Measurements from ENCODE around the gene NME7.
"Not testable (repeated sequence)": the region's sequence is repeated elsewhere in the genome, so short reads cannot be mapped to it uniquely, and the experiment has no call there.

Gene NME7

DNA sequence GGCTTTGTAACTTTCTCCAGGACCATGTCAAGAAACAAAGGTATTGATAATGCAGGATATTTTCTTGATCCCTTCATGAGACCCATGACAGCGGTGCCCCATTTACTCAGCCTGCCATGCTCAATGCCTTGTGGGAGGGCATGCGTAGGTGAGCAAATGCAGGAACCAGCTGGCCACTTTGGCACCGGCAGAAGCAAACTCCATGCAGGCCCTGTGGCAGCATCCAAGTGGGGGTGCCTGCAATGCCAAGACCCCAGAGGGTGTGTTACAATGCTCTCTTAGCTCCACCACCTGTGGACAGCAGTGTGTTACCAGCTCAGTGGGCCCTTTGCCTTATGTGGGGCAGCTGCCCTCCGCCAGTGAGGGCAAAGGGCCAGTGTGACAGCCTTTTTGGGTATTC is 153.0 kb downstream of the NME7 start:
- no peak for DNase-seq

DNA sequence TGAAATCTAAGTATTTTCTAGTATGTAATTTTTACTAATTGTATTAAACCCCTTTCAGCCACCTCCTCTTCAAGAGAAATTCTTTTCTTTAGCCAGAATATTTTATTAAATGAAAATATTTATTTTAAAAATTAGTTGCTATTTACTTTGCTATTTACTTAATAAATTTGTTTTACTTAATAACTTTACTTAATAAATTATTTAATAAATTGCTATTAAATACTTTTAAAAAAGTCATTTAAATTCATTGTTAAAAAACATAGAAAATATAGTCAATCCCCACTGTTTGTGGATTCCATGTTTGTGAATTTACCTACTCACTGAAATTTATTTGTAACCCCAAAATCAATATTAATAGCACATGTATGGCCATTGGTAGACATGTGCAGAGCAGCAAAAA is 155.5 kb downstream of the NME7 start:
- no peak for DNase-seq

DNA sequence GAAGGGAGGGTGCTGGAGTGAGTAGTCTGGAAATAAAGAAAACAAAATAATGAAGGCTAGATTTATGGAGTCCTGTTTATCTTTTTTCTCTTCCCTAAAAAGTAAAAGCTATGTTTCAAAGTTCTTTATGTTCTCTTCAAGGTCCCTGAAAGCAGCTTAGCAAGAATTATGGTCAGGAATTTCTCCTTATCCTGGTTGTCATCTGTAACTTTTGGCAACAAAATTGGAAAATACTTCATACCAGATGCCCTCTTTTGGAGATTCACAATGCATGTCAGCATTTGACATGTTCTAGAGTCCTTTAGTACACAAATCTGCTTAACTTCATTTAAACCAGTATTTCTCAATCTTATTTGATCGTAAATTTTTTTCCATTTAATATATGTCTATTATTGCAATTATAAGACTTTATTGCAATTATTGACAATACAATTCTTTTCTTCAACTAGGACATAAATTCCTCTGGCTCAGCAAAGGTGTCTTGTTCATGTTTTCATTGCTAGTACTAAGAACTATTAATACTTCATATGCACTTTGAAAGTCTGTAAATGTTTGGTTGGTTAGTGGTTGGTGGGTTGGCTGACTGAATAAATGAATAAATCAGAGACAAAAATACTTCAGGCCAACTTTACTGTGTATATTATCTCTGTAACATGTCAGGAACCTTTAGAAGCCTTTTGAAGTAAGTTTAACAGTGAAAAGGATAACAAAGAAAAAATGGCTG is 159.6 kb downstream of the NME7 start:
- no peak for DNase-seq

DNA sequence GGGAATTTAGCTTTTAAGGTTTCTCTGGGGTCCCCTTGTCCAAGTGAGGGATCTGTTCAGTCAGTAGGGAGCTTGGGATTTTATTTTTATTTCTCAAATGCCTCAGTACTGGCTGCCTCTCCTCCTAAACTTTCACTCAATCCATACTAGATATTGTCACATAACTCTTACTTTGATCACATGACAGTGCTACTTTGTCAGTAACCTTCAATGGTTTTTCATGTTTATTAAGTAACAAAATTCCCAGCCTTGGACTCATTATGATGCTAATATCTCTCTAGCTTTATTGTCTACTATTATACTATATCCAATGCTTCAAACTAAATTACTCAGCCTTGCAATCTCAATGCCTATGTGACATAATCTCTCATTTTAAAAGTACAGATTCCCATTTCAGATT is 163.4 kb downstream of the NME7 start:
- DNase-seq, result no peak

DNA sequence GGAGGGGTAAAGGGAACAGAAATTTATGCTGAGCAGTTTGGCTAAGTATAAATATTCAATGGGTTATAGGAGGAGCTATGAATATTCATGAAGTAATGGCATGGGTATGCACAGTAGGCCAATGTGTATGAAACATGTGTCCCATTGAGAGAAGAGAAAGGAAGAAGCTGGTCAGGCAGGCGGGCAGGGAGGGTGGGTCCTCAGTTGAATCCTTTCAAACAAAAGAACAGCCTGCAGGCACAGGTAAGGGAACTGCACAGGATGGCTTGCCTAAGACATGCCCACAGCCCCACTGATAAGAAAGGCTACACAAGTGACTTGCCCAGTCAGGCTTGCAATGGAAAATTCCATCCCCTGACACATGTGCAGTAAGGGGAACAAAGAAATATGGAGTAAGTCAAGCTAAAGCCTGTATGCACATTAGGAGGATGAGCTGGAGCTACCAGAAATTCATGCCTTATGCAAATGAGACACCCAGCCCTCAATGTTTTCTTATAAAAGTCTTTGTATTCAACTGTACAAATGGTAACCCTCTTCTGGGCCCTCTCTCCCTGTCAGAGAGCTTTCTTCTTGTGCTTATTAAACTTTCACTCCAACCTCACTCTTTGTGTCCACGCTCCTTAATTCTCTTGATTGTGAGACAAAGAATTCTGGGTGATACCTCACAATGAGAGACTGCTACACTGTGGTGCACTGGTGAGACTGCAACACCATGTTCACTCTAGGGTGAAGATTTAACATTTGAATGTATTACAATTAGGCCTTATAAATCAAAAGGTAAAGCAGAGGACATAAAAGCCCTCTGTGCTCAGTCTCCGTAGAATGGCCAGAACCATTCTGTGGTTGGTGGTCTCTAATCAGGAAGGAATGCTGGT is 164.6 kb downstream of the NME7 start:
- no peak for DNase-seq

DNA sequence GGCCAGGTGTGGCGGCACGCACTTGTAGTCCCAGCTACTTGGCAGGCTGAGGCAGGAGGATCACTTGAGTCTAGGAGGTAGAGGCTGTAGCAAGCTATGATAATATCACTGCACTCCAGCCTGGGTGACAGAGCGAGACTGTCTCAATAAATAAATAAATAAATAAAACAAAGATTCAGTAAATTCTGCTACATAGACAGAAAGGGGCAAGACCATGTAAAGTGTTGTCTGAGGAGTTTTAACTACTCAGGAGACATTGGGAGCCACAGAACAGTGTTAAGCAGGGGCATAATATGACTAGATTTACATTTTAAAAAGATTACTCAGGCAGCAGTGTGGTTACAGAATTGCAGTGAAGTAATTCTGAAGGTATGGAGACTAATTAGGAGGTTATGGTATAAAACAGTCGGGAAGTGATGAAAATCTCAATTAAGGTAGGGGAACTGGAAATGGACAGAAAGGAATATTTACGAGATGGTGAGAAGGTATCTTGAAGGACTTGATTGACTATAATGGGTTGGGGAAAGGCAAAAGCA is 166.4 kb downstream of the NME7 start:
- no peak for DNase-seq

DNA sequence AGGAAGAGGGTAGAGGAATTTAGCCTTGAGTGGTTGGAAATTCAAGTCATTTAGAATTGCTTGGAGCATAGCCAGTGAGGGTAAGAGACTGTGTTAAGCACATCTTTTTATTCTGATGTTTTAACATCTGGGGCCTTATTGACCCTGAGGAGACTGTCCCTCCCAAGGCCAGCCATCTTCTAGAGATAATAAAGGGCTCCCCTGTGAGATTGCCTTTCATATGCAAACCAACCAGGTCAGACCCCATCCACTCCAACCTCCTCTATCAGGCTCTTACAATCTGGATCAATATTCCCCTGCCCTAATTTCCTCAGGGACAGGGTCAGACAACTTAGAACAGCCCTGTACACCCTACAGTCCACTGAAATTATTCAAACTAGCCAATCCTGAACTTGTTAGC is 167.3 kb downstream of the NME7 start:
- DNase-seq, result no peak

DNA sequence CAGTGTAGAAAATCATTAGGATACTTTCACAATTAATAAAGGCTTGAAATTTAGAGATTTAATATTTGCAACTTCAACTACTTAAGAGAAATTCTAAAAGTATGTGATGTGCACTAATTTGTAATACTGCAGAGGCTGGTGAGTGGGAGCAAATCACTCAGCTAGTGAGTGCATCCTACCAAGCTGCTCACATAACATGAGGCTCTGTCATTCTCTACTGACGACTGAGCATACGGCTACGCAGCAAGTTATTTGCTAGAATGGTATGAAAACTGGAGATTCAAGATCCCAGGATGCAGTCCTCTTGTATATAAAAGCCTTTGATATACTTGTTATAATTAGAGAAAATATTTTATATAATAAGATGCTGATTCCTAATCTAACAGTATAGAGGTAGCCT is 171.0 kb downstream of the NME7 start:
- DNase-seq, result no peak

DNA sequence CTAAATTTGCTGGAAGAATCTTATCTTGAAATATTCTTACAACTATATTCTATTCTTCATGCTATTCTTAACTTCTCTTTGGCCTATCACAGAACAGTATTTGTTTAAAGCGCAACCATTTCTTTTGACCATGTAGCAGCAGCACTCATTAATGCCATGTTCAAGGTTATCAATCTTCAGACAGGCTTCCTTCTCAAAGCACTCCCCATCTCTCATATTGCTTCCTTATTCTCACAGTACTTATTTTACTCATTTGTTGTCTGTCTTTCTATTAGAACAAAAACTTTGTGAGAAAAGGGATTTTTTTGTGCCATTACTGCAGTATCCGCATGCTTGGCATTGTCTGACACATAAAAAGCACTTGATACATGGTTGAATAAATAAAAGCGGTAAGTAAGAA is 171.4 kb downstream of the NME7 start:
- no peak for DNase-seq

DNA sequence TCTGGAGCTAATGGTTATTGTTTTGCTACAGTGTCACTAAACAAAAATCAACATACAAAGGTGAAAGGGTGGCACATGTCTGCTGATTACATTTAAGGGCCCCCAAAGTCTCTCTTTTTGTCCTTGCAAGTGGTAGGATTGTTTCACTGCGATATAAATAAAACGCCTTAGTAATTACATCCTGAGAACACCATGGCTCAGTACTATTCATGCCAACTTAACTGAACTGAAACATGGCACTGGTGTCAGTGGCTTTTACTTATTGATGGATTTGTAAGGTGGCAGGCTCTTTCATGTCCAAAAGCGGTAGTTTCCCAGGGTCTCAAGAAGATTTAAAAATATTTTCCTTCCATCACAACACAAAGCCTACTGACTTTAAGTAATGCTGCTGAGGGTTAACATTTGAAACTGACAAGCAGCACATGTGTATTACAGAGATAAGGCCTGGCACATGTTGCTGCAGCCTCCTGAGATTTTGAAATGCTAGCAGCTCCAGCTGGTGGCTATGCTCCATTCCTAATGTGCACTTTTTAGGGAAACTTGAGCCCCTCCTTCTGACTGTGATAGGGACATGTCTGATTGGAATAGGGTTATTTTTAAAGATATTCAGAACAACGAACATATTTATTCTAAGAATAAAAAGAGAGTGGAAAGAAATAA is 174.3 kb downstream of the NME7 start:
- DNase-seq, result no peak

DNA sequence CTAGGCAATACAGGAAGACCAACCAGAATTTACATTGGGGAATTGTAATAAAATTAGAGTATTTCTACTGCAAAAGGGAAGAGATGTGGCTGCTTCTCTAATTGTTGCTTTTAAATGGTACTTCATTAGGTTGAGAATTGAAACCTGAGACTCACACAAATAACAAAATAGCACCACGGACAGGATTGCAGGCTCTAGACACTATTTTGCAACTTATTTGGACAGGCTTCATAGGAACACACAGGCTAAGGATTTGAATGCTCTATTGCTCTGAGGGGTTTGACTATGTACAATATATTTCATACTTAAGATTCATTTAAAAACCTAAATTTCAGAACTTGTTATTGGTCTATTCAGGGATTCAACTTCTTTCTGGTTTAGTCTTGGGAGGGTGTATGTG is 181.5 kb downstream of the NME7 start:
- DNase-seq, result peak in 1 of 3 experiments; percentile 44

DNA sequence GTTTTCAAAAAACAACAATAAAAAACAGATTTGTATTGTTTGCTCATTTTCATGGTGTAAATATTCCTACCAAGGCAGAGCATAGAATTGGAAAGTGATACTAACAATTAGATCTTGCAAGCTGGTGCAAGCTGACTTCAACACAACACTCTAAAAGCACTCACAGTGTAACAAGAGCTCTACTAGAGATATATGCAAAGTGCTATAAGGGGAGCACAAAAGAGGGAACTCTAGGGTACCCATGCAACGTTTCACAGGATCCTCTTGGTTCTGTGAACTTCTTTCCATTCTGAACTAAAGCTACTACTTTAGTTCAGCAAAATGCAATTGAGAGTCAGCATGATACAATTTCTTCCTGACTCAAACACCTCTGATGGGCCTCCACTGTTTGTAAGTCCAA is 182.8 kb downstream of the NME7 start:
- DNase-seq, result peak in 2 of 3 experiments; percentile 36 to 76

DNA sequence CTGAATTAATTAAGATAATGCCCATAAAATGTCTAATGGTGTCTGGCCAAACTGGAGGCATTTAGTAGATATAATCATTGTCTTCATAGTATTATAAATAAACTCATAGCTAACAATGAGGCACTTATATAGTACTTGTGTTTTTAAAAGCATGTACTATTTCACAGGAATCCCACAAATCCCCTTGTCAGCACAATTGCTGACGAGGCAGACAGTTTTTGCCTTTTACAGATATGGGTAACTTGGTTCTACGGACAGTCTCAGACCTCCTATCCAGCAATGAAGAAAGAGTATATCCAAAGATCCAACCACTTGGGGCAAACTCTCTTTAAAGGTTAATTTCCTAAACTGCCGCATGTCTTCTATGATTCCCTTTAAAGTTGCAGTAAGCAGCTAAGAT is 187.4 kb downstream of the NME7 start:
- no peak for DNase-seq

DNA sequence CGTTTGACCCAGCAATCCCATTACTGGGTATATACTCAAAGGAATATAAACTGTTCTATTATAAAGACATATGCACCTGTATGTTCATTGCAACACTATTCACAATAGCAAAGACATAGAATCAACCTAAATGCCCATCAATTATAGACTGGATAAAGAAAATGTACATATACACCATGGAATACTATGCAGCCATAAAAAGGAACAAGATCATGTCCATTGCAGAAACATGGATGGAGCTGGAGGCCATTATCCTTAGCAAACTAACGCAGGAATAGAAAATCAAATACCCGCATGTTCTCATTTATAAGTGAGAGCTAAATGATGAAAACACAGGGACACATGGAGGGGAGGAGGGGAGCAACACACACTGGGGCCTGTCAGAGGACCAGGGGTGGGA is 188.2 kb downstream of the NME7 start:
- DNase-seq, result not testable (repeated sequence)

DNA sequence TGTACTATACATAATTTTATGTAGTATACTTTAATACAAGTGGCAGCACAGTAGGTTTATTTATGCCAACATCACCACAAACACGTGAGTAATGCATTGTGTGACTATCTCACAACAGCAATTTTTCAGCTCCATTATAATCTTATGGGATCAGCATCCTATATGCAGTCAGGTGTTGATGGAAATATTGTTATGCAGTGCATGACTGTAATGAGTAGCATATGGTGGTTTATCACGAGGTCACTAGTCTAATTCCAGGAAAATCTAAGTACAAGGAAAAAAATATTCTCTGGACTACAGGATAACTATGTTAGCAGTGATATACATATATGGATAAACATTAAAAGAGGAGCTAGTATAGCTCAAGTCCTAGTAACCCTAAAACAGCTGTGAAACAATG is 192.1 kb downstream of the NME7 start:
- DNase-seq, result no peak

DNA sequence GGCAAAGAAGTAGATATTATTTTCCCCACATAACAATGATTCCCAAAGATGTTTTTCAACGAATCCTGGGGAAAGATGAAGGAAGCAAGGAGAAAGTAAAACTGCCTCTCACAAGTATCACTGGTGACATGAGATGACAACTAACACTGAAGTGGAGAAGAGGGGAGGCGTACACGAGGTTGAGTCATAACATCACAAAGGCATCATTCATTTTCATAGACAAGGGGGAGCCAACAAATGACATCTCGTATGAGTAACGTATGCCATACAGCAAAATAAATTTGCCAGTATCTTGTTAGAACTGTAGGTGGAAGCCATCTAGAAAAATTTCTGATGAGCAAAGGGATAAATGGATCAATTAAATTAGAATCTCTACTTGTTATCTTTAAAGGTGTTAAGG is 204.5 kb downstream of the NME7 start:
- no peak for DNase-seq

DNA sequence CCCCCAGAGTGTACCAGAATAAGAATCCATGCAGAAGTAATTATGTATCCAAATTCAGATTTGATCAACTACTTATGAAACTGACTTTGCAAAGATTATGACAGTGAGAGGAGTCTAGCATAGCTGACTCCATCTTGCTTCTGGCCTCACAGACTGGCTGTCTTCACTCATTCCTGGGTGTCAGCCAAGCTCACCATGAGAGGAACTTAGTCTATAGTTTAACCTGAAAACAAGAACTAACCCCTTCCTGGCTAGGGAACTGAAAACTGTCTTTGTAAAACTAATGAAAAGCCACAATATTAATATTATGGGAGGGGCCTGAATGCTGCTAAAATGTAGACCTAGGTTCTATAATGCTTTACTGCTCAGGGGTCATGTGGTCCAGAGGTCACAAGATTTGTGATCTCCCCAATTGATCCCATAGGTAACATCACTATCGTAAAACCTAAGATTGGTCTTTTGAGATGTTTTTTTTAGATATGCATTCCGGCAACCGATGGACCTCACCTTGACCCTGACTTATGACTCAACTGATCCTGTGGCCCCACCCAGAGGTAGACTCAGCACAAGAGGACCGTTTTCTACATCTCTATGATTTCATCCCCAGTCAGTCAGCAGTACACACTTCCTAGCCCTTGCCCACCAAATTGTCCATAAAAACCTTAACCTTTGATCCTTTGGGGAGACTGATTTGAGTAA is 206.0 kb downstream of the NME7 start:
- DNase-seq, result no peak

DNA sequence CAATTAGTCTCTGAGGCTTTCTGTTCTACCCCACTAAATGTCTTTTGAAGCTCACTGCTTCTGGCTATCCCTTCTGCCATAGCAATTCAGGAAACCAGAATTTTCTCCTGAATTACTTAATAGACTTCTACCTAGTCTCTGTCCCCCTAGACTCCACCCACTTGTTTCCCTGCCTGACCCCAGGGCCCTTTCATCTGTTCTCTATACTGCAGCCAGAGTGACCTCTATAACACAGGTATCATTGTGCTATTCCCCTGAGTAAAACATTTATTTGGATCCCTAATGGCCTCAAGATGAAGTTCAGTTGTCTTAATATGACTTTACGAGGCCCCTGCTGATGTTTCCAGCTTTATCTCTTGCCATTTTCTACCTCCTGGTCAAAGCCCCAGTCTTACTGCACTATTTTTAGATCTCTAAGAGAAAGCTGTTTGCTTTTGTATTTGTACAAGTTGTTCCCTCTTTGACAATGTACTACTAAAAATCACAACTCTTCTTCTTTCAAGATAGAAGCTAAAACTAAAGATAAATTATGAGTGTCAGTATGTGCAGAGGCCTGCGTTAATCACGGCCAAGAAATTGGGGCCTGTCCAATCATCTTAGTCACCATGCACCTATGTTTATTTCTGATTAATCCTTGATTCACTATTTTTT is 206.6 kb downstream of the NME7 start:
- DNase-seq, result no peak

DNA sequence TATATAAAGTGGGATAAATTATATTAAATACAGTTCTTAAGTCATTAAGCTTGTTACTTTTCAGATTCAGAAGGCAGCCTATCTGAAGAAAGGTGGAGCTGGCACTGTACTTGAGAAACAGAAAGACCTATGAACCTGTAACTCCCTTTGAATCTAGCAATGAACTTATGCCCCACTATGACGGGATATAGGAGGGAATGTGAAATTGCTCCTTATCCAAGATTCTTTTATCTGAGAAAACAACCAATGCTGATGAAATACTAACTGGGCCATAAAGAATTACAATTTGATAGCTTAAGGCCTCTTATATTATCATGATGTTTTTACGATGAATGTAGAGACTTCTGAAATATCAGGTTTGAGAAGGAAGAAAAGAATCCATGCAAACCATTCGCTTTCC is 211.0 kb downstream of the NME7 start:
- DNase-seq, result no peak

DNA sequence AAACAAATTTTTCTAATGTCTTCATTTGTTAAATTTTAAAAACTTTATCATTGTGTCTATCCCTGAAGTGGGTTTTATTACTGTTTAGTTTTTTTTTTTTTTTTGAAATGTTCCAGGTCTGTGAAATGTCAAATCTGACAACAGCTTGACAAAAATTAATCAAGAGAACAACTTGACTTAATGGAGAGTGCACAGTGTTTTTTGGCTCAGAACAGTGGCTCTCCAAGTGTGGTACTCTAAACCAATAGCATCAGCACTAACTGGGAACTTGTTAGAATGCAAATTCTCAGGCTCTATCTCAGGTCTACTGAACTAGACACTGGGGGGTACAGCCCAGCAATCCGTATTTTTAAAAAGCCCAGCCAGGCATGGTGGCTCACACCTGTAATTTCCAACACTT is 211.9 kb downstream of the NME7 start:
- DNase-seq, result no peak

DNA sequence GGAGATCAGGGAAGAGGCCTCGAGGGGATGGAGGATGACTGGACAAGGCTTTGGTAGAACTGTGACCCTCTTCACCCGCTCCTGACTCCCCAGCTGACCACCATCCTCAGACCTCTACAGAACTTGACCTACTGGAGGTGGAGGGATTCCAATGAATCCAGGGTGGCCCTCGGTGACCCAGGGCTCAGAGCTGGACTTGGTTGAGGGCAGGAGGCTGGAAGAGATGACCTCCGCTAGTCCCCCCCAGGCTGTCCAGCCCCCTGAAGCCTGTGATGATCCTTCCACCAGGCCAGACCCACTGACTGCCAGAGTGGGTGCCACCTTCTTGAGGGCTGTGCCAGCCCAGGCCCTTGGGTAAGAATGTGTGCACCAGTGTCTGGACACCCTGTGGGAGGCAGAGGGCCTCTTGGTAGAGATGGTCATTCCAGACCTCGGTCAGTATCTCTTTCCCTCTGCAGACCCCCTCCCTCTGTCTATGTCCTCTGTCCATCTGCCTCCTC is 216.2 kb downstream of the NME7 start:
- no peak for DNase-seq

DNA sequence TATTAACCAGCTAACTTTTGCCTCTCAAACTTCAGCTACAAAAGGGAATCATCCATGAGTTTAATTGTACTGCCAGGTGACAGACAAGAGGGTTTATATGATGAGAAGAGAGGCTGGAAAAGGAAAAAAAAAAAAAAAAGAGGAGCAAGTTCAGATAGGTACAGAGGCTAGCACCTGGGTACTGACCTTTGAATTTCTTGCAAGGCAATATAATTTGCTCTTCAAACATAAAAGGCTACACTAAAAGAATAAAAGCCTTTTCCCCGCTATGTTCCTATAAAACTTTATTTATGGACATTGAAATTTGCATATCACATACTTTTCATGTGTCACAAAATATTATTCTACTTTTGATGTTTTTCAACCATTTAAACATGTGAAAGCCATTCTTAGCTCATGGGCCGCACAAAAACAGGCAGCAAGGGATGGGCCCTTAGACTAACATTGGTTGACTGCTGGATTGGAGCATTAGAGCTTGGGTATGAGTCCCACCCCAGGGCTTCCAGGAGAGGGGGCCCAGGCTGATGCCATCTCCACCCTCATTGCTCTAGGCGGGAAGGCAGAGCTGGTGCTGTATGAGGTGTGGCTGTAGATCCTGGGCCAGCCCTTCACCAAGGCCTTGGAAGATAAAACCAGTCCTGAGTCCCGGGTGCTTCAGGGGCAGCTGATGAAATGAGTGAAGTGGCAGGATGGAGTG is 216.8 kb downstream of the NME7 start:
- no peak for DNase-seq

Measured in NCI-H1417 (cell line).